Retina (tissue), 1 donor: Measurements from ENCODE around the gene PRICKLE1.
A peak's percentile ranks its signal among the peaks of the same experiment; 100 is the strongest.

ENCODE experiments used
- DNase-seq: peaks from one replicate; pipeline ENCODE4 v3.0.0-alpha.2; 2016

The PRICKLE1 gene

DNA sequence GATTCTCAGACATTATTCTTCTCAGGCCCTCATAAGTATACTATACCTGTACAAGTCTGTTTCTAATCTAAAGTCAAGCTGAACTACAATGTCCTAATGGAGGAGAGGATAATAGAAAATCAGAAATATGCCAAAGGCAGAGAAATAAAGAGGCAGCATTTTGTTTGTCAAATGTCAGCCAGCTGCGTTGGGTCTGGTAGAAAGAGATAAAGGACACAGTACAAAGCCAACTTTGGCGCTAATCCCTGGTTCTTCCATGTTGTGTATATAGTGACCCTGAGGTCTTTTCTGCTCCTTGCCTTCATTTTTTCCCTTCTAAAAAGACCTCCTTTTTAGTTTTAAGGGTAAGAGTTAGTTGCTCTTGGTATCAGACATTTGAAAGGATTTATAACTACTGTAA lies 103.1 kb downstream of the PRICKLE1 start:
- no peak for DNase-seq

DNA sequence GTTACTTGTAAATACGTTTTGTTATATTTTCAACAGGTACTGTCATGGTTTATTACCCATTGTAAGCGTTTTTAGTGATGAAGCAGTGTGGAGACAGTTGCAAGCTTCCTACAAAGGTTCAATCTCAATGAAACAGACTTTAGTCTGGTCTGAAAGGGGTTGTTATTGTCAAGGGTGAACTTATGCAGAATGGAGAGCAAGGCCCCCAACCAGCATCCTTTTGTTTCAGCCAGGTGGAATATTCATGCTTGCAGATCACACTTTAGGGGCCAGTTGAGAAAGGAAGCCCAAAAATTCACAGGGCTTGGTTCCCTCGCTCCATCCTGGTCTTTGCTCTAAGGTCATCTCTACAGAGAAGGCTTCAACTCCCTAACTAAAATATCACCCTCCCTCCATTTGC lies 103.7 kb downstream of the PRICKLE1 start:
- DNase-seq = no peak

DNA sequence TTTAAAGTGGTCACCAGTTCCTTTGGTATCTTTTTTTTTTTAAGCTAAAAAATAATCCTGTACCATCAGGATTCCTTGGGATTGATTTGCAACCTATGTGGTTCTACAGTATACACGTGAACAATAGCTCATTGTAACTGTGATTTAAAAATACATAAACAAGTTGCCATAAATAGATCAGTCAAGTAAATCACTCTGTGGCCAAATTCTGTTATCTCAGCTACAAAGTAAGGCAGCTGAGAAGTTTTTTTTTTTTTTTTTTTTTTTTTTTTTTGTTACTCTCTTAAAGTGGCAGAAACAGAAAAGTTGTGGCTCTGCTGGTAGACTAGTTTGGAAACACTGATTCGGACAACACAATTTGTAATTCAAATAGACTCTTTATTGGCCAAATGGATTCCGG lies 104.5 kb downstream of the PRICKLE1 start:
- no peak for DNase-seq

DNA sequence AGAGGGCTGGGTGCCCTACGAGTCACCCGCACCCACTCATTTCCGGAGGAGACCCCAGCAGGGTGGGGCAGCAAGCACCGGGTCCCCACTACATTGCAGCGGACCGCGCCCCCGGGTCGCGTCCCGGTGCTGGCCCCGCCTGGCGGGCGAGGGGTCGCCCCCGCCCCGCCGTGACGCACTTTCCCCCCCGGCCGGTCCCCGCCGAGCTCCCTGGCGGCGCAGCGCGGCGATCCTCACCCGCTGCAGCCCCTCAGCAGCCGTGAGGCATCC lies 106.1 kb downstream of the PRICKLE1 start:
- no peak for DNase-seq

DNA sequence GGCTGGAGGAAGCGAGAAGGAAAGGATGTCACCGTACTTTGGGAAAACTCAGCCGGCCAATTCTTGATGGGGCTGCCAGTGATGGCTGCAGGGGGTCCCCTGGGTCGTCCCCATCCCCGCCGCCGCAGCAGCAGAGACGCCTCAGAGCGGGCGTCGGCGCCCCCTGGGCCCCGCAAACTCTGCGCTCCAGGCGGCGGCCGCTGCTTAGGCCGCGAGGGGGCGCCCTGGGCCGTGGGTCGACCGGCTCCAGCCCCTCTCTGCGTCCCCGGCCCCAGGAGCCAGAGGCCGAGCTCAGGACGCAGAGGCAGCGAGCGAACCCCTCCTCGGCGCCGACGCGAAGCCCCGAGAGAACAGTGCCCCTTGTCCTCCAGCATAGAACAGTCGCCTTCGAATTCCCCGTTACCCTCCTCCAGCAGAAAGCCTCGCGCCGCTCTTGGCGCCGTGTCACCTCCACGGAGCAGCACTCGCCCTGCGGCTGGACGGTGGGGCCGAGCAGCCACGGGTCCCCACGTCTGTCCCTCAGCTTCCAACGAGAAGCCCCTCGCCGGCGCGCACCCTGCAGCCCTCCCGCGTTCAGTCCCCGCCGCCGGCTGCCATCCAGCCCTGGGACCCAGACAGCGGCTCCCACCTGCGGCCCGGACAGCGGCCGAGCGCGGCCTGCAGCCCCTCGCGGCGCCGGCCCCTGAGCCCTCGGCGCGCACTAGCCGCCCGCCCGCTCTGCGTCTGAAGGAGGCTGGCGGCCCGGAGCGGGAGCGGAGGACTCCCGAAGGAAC lies 106.6 kb downstream of the PRICKLE1 start:
- DNase-seq = peak; percentile 96

DNA sequence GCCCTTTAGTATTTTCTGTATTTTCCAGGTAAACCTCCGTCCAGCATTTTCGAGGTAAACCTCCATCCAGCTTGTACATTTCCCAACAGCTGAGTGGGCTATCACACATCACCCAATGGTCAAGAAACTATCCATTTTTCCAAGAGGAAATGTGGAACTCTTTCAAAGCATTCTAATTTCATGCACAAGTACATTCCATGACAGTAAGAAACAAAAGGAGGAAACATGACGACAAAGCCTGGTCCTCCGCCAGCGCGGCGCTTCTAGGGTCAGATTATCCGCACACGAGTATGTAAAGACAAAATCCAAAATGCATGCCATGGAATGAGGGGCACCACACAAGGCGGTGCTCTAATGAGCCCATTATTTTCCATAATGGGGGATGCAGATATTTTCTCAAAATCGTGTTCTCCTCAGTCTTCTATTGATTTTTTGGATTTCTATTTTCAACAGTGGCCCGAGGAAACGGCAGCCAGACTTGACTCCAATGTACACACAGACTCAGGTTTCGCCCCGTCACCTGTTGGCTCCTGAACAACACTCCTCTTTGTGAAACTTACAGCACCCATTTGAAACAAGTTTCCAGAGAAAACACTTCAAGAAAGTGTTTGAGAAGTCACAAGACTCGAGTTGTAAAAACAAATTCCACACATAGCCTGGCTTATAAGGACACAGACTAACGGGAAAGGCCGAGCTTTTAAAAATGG lies 107.4 kb downstream of the PRICKLE1 start:
- no peak for DNase-seq

DNA sequence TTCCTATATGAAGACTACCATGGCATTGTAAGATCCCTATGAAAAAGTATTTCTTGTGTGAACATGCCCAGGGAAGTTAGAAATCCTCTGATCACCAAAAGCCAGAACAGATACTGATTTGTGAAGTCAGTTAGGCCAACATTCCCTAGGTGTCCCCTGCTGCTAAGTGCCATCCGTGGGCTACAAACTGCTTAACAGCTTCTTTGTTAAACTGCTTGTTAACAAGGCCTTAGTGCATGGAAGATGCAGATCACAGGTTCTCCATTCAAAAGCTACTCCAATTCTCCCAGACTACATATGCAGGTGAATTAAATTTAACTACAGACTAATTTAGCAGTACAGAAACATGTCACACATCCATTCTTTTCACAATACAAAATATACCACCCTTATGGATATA lies 108.2 kb downstream of the PRICKLE1 start:
- no peak for DNase-seq

DNA sequence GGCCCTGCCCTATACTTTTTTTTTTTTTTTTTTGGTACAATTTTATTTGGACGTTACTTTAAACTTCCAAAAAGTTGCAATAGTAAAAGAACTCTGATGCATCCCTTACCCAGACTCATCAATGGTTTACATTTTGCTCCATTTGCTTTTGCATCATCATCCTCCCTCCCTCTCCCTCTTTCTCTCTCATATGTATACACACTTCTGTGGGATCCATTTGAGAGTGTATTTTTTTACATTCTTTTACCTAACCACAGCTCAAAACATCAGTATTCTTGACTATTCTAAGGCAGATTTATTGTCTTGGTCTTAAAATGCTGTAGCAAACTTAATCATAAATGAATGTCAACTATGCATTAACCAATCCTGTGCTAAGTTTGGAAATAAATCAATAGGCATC lies 111.6 kb downstream of the PRICKLE1 start:
- DNase-seq = no peak

DNA sequence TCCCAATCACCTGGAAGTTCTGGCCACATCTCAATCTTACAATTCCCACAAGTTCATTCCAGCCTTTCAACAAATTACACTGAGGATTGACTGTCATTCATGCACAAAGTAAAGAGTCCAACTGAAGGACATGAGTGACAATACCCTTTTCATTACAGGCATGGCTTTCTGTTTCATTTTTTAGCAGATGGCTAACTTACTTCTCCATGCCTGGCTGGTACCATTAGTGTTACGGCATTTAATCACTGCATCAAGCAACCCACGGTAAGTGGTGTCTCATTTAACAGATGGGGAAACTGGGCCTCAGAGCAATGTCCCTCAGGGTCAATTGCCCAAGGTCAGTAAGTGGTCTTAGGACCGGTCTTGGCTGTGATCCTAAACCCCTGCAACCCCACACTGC lies 114.4 kb downstream of the PRICKLE1 start:
- DNase-seq = no peak

DNA sequence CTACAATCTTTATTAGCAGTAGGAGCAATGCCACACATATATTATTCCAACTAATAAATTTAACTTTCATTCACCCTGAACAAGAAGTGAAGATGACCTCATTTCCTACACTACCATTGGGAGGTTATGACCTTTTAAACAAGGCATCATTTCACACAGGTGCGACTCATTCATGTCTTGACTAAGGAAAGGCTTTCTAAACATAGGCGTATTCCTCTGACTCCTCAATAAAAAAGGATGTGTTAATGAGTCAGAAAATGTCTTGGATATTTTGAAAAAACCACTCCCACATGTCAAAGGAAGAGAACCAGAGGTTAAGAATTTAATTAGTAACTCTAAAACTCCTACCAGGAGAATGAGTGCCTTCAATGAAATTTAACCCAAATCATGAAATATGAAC lies 115.2 kb downstream of the PRICKLE1 start:
- no peak for DNase-seq

DNA sequence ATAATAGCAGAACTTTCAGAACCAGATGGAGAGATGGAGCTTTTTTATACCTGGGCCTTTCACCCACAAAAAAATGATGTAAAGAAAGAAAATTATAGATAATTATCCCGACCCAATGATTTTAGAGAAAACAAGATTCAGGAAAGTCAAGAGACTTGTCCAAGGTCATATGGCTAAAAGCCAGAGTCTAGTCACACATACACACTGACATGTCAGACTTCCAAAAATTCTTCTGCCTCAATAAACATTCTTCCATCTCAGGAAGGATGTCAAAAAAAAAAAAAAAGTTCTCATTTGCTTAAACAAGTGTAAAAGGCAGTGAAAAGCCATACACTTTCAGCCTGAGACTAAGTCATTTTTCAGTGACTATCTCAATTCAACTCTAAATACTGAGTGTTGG lies 116.0 kb downstream of the PRICKLE1 start:
- DNase-seq = no peak

DNA sequence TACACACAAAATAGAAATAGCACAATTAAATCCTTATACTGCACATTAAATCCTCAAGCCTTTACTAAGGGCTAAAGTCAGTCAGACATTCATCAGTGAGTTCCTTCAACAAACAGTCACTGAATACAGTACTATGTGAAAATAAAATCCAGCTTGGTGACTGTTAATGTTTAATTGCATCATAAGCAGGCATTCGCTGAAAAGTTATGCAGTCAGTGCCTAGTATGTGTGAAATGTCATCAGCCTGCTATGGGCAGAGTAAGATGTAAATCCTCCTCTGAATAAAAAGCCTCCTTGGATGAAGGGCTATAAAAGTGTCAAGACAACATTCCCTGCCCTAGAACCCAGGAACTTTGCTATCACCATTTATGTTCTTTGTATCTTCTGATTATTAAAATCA lies 116.4 kb downstream of the PRICKLE1 start:
- DNase-seq = no peak

DNA sequence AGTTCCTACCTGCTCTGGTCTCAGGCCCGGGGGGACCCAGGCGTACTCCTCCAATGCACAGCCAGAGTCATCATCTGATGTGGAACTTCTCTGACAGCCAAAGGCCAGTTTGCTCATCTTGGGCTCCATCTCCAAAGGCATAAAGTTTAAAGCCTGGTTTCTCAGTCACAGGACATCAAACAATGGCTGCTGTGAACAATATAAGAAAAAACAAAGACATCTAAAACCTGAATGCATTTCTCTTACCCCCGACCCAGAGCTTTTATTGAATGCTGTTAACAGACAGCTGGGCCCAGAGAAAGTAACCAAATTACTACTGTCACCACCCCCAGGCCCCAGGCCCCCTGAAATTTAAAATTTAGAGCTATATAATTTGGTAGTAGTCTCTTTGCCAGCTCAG lies 117.2 kb downstream of the PRICKLE1 start:
- no peak for DNase-seq

DNA sequence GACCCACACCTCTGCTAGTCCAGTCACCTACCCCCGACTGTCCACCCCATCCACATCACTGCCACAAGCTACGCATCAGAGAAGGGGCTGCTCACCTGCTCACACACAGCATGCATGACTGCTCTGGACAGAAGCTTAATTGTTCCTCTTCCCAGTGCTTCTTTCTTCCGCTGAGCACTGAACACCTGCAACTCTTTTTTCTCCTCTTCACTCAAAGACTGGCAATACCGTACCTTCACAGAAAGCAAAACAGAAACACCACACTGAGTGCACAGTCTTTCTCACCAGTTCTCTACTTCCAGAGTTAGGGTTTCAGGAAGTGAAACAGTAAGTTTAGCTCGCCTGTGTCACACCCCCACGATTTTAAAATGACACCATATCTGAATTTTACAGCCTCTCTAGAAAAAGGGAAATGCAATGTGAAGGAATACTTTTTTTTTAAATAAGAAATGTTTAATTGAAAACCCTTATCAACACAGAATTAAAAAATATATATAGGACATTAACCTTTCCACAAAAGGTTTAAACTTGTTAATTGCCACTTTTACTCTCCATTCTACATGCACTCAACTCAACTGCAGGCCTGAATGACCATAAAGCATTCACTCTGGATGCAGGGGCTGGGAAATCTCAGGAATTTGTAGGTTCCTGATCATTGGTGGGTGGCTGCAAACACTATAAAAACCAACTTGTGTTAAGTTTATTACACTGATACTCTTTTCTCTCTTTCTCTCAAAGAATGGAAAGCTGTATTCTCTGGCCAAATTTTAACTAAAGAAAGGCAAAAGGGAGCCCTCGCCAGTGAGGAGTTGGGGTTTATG lies 120.0 kb downstream of the PRICKLE1 start:
- DNase-seq = no peak

DNA sequence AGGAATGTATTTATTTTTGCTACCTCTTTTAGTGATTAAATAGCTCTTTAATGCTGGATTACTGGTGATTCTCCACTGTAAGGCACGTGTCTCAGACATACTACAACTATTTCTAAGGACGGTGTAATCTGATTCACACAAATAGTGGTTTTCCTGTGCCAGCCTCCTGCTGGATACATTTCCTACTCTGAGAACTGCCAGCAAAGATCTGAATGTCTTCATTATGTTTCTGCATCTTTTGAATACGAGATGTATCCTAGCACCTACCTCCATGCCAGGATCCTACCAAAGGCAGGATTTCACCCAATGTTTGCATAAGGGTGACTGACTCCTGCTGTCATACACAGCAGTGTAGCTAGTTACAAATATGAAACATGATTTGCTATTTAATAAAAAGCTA lies 120.6 kb downstream of the PRICKLE1 start:
- DNase-seq = no peak

DNA sequence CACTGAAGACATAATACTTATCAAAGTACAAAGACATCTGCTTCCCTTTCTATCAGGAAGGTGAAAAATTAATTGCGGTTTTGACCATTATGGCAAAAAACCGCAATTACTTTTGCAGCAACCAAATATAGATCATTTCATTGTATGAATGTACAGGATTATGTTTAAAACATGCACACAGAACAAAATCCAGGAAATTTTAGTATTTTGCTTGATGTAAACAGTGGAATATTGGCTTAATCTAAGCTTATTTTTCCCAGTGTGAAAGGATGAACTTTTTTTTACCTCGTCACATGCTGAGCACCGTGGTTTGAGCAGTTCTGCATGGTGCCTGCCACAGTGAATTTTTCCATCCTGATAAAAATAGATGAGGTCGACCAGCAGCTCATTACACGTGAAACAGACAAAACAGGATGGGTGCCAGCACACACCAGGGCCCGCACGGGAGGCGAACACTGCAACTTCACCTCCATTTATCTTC lies 121.2 kb downstream of the PRICKLE1 start:
- DNase-seq = no peak

DNA sequence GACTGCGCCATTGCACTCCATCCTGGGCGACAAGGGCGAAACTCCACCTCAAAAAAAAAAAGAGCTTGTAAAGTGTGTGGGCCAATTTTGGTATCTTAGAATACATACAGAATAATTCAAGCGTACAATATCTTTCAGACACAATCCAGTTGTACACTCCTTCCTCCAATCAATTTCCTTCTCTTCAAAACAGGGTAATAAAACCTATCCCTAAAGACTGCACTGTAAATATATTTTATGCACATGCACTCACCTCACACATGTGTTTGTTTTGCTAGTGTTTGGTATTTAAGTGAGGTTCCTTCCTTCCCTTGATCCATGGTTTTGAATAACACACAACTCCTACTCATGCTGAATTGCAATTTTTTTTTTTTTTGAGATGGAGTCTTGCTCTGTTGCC lies 125.9 kb downstream of the PRICKLE1 start:
- no peak for DNase-seq

DNA sequence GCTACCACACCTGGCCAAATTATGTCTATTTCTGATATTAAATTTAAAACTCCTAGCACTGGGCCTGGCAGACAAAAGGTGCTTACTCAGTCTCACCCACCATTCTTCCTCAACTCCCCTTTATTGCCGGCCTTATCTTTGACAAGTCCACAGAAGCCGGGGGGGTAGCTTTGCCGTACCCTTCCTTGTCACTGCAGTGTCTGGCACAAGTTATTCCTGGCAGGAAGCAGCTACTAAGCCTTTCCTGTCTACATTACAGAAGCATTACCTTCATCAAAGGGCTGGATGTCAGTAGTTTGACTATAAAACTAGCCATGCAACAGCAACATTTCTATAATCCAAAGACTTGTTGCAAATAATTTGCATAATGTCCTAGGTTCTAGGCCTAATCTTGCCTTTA lies 127.1 kb downstream of the PRICKLE1 start:
- no peak for DNase-seq

DNA sequence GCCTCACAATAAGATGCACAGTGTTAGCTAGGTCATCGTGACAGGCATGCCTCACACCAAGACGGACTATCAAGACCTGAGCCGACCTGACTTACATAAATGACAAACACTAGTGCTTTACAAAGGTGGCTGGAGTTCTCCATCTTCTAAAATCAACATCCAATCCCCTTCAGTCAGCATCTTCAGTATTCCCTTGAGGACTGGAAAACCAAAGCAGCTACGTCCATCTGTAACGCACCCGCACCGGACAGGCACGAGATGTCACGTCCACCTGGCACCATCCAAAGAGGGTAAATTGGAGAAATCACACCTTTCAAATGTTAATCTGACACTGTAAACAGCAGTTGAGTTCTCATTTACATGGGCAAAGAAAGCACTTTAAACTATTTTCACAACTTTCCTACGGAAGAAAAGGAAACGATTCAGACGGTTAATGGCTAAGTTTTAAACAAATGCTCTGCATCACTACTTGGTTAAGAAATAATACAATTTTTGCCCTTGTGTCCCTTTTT lies 130.2 kb downstream of the PRICKLE1 start:
- DNase-seq = no peak

DNA sequence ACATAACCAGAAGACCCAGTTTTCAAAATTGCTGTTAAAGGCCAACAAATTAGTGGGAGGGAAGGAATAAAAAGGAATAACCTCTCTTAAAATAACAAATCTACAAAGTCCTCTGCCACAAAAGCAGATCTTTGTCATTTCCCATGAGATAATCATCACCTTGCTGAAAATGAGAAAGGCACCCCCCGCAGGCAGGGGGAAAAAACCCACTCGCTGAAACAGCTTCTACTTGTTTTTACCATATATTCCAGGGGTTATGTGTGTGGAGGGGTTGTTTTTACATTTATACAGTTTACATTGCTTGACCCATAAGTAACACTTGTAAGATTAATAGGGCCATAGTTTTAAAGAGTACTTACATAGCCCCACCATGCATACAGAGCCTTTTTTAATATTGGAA lies 131.0 kb downstream of the PRICKLE1 start:
- no peak for DNase-seq

DNA sequence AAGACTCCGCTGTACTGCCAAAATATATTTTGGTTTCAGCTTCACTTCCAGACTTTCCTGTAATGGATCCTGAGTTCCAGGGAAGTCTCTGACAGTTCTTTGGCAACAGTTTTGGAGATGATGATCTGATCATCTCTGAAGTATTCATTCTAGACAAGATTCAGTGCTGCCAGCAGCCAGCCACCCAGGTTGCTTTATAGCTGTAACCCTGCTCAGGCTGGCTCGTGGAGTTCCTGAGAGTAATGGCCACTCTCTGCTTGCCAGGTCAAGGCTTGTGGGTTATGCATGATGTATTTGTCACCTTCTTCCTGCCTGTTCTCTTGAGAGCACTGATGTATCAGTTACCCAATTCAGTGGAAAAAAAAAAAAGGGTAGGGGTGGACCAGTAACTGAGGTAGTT lies 139.3 kb downstream of the PRICKLE1 start:
- no peak for DNase-seq

DNA sequence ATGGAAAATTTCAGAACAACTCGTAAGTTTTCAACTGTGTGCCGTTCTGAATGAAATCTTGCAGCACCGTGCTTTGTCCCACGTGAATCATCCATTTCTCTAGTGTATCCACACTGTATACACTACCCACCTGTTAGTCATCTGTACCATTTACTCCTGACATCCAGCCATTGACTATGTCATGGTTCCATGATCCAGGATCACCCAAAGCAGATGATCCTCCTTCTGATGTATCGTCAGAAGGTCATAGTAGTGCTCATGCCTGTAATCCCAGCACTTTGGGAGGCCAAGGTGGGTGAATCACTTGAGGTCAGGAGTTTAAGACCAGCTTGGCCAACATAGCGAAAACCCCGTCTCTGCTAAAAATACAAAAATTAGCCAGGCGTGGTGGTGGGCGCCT lies 140.7 kb downstream of the PRICKLE1 start:
- DNase-seq = no peak

DNA sequence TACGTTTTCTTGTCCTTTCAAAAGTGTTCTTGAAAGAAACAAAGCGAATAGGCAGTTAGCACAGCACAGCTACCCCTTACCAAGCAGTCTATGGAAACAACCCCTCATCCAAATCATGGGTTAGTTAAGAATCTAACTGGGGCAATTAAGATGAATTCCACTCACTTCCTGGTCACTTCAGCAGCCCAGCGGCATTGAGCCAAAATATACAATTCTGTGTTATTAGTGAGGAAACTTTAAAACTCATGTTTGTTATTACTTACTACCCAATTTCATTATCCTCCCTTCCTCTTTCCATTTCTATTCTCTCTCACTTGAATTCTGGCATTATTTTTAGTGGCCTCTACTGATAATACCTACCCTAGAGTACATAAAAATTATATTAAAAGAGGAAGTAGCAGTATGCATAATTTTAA lies 142.2 kb downstream of the PRICKLE1 start:
- no peak for DNase-seq

DNA sequence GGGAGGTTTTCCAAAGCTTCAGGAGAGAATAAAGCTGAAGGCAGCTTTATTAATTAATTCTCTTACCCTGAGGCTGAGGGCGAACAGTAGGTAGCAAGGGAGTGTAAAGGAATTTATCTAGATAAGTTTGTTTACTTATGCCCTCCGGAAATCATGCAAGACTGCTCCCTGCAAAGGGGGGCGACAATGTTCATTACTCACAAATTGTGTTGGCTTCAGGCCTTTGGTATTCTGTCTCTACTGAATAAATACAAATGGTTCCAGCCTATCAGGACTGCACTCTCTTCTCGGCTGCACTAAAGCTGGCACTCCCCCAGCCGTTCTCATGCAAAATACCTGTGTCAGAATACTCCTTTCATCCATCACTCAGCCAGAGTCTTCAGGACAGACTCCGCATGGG lies 142.8 kb downstream of the PRICKLE1 start:
- no peak for DNase-seq
